ENCODE measurements around the gene ASPSCR1. TPM values are rescaled to one million over a fixed set of nuclear protein-coding genes. Genes with fewer than 3 reads are reported as not detected.
A peak's percentile ranks its signal among the peaks of the same experiment; 100 is the strongest.

ASPSCR1 gene
- total RNA-seq, 6 donors from 2014 or later = 26.0 to 96.4 (median 56.1) TPM

- peaks cover 0 to 14% (median 7%) of the 10 kb centered on the region in 4 donors for H3K27me3 ChIP-seq
- H3K9me3 ChIP-seq = no peaks in the 10 kb centered on the region
- DNase-seq (peak in 1 of 2 donors; percentile 69), ATAC-seq (ENCODE audit: low FRiP score in 2 of 2) (no peak)
- no peaks in the 10 kb centered on the region for H3K36me3 ChIP-seq
- H3K4me3 ChIP-seq = no peak overlapping the region
- H3K27ac ChIP-seq = no peak overlapping the region
- peaks cover 9 to 13% (median 10%) of the 10 kb centered on the region in 4 donors for H3K4me1 ChIP-seq
- 89 to 91% methylated on average over 21 to 26 of the region's 26 CpGs for WGBS, 2 donors
- no peak for TF ChIP-seq POLR2AphosphoS5 (IDR thresholded peaks at IDR 0.05)
- TF ChIP-seq EP300 (IDR thresholded peaks at IDR 0.05) = no peak
- no peak for TF ChIP-seq POLR2A (IDR thresholded peaks at IDR 0.05)
- no peak for TF ChIP-seq CTCF (IDR thresholded peaks at IDR 0.05)
These were observed 22.3 kb upstream of the ASPSCR1 start for GRCh38 chr17:81955058-81955681.

- DNase-seq (peak in 1 of 2 donors; percentile 25), ATAC-seq (ENCODE audit: low FRiP score in 2 of 2) (peak in 1 of 2 donors; percentile 28)
- H3K27ac ChIP-seq = no peak overlapping the region
- no peaks in the 10 kb centered on the region for H3K36me3 ChIP-seq
- no peaks in the 10 kb centered on the region for H3K9me3 ChIP-seq
- 80 to 81% methylated on average over 3 to 11 of the region's 13 CpGs for WGBS, 2 donors
- TF ChIP-seq EP300 (IDR thresholded peaks at IDR 0.05) (no peak), POLR2A (IDR thresholded peaks at IDR 0.05) (no peak), POLR2AphosphoS5 (IDR thresholded peaks at IDR 0.05) (no peak), CTCF (IDR thresholded peaks at IDR 0.05) (no peak)
- H3K27me3 ChIP-seq = peaks cover 0 to 22% (median 12%) of the 10 kb centered on the region in 4 donors
- H3K4me1 ChIP-seq = peaks cover 14 to 20% (median 16%) of the 10 kb centered on the region in 4 donors
- no peak overlapping the region for H3K4me3 ChIP-seq
These were observed 21.5 kb upstream of the ASPSCR1 start for GRCh38 chr17:81955756-81956544.

GRCh38 chr17:81956607-81957589 is 20.5 kb upstream of the ASPSCR1 start:
- Histone ChIP-seq H3K27ac (no peak overlapping the region), H3K9me3 (no peaks in the 10 kb centered on the region), H3K27me3 (peaks cover 0 to 30% (median 16%) of the 10 kb centered on the region in 4 donors), H3K36me3 (no peaks in the 10 kb centered on the region), H3K4me1 (peaks cover 14 to 30% (median 21%) of the 10 kb centered on the region in 4 donors), H3K4me3 (no peak overlapping the region)
- WGBS, 2 donors = 74 to 90% methylated on average over 11 to 38 of the region's 45 CpGs
- ATAC-seq (ENCODE audit: low FRiP score in 2 of 2) (no peak), DNase-seq (peak in 1 of 2 donors; percentile 81)
- no peak for TF ChIP-seq CTCF (IDR thresholded peaks at IDR 0.05)
- no peak for TF ChIP-seq POLR2AphosphoS5 (IDR thresholded peaks at IDR 0.05)
- no peak for TF ChIP-seq POLR2A (IDR thresholded peaks at IDR 0.05)
- TF ChIP-seq EP300 (IDR thresholded peaks at IDR 0.05) = no peak

- H3K9me3 ChIP-seq = no peaks in the 10 kb centered on the region
- no peak overlapping the region for H3K4me3 ChIP-seq
- no peaks in the 10 kb centered on the region for H3K36me3 ChIP-seq
- DNase-seq = peak in 1 of 2 donors; percentile 64
- ATAC-seq (ENCODE audit: low FRiP score in 2 of 2) = no peak
- peaks cover 1 to 40% (median 17%) of the 10 kb centered on the region in 4 donors for H3K27me3 ChIP-seq
- H3K27ac ChIP-seq = no peak overlapping the region
- TF ChIP-seq CTCF (IDR thresholded peaks at IDR 0.05) (no peak), EP300 (IDR thresholded peaks at IDR 0.05) (no peak), POLR2AphosphoS5 (IDR thresholded peaks at IDR 0.05) (no peak), POLR2A (IDR thresholded peaks at IDR 0.05) (no peak)
- 86 to 91% methylated on average over 17 to 19 of the region's 19 CpGs for WGBS, 2 donors
- H3K4me1 ChIP-seq = peaks cover 14 to 33% (median 21%) of the 10 kb centered on the region in 4 donors
These were observed 19.6 kb upstream of the ASPSCR1 start for GRCh38 chr17:81957691-81958432.

All from upper lobe of left lung (tissue), 6 donors.